ENCODE results near the gene DHRS3. TPM values are rescaled to one million over a fixed set of nuclear protein-coding genes. Genes with fewer than 3 reads are reported as not detected.
A peak's percentile ranks its signal among the peaks of the same experiment; 100 is the strongest.

Gene DHRS3
- total RNA-seq, 1 donor, result 161 TPM

DNA sequence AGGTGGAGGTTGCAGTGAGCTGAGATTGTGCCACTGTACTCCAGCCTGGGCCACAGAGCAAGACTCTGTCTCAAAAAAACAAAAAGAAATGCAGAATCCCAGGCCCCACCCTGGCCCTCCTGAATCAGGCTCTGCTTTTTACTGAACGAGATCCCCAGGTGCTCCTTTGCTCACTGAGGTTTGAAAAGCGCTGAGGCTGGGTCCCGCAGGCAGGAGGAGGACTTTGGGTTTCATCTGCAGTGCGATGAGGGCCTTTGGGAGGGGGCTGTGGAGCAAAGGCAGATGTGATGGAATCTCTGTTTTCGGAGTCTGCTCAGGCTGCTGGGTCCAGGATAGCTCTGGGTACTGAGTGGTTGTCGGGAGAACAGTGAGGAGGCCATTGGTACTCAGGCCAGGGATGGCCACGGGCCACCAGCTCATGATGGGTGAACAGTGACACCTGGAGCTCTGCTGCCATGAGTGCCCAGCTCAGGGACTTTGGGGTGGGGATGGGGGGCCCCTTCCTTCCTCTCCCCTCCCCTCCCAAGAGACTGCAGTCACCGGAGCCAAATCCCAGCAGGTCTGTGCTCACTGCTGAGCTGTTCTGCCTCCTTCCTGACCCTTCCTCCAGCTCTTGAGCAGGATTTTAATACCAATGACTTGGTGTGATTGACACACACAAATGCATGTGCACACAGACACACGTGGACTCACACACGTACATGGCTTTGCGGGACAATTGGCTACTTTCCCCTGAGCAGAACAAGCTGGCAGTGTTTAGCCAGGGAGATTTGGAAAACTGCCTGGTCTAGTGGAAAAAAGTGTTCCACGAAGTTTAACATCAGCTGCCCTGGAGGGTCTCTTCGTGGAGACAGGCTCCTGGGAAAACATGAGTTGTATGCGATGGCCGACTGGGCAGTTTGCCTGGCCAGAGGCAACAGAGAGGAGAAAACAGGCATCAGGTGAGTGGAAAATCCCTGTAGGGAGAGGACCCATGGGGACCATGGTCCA is 3.6 kb upstream of the DHRS3 start:
- H3K4me3 ChIP-seq (ENCODE audit: insufficient read depth, low read length), result no peak overlapping the region
- no peak overlapping the region for H3K27ac ChIP-seq (ENCODE audit: low read depth, low read length)
- H3K4me2 ChIP-seq (ENCODE audit: insufficient read depth, low read length), result no peak overlapping the region
- DNase-seq (ENCODE audit: insufficient read length, low spot score, missing footprints), result no peak
- no peaks in the 10 kb centered on the region for H3K27me3 ChIP-seq (ENCODE audit: insufficient read depth, low read length)
- H3K79me2 ChIP-seq (ENCODE audit: insufficient read depth, low read length), result peaks cover 5% of the 10 kb centered on the region
- H3K9me3 ChIP-seq (ENCODE audit: low read depth, low read length), result no peaks in the 10 kb centered on the region
- peaks cover 32% of the 10 kb centered on the region for H3K4me1 ChIP-seq (ENCODE audit: insufficient read depth, low read length)
- no peaks in the 10 kb centered on the region for H4K20me1 ChIP-seq (ENCODE audit: insufficient read depth, low read length)
- no peaks in the 10 kb centered on the region for H3K36me3 ChIP-seq (ENCODE audit: insufficient read depth, low read length)
- H2AFZ ChIP-seq (ENCODE audit: low read length), result no peak overlapping the region
- TF ChIP-seq, protein P1, sequence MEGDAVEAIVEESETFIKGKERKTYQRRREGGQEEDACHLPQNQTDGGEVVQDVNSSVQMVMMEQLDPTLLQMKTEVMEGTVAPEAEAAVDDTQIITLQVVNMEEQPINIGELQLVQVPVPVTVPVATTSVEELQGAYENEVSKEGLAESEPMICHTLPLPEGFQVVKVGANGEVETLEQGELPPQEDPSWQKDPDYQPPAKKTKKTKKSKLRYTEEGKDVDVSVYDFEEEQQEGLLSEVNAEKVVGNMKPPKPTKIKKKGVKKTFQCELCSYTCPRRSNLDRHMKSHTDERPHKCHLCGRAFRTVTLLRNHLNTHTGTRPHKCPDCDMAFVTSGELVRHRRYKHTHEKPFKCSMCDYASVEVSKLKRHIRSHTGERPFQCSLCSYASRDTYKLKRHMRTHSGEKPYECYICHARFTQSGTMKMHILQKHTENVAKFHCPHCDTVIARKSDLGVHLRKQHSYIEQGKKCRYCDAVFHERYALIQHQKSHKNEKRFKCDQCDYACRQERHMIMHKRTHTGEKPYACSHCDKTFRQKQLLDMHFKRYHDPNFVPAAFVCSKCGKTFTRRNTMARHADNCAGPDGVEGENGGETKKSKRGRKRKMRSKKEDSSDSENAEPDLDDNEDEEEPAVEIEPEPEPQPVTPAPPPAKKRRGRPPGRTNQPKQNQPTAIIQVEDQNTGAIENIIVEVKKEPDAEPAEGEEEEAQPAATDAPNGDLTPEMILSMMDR (IDR thresholded peaks at IDR 0.05; ENCODE audit: extremely low read depth, low read depth, low read length), result no peak

DNA sequence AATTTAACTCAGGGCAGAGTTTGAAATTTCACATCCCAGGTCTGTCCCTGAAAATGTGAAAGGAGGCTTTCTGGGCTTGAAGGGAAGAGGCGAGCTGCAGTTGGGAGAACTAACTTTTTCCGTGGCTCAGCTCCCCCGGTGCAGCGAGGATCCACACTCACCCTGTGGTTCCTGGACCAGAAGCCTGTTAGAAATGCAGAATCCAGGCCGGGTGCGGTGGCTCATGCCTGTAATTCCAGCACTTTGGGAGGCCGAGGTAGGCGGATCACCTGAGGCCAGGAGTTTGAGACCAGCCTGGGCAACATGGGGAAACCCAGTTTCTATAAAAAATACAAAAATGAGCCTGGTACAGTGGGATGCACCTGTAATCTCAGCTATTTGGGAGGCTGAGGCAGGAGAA is 2.9 kb upstream of the DHRS3 start:
- DNase-seq (ENCODE audit: insufficient read length, low spot score, missing footprints), result no peak
- Histone ChIP-seq H3K4me2 (ENCODE audit: insufficient read depth, low read length) (no peak overlapping the region), H3K79me2 (ENCODE audit: insufficient read depth, low read length) (peaks cover 12% of the 10 kb centered on the region)

DNA sequence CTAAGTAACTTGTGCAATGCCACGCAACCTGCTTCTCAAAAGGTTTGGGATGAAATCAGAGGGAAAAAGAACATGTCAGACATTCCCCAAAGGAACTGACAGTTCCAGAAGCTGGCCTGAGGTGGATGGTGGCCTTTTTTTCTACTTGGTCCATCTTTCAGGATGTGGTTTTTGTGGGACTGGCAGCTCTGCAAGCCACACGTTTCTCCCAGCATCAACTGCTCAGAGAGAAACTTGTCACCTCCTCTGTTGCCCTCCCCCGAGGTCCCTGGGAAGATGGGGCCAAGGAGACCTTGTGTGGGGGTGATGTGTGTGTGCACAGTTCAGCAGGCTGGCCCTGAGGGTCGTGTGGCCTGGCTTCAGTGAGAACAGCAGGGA is 2.5 kb upstream of the DHRS3 start:
- H3K27ac ChIP-seq (ENCODE audit: low read depth, low read length), result peak overlapping the region; percentile 96
- TF ChIP-seq, protein P1 (IDR thresholded peaks at IDR 0.05; ENCODE audit: extremely low read depth, low read depth, low read length), result no peak
- H3K4me2 ChIP-seq (ENCODE audit: insufficient read depth, low read length), result peak overlapping the region; percentile 88
- no peaks in the 10 kb centered on the region for H3K27me3 ChIP-seq (ENCODE audit: insufficient read depth, low read length)
- no peaks in the 10 kb centered on the region for H4K20me1 ChIP-seq (ENCODE audit: insufficient read depth, low read length)
- H3K9me3 ChIP-seq (ENCODE audit: low read depth, low read length), result no peaks in the 10 kb centered on the region
- no peak overlapping the region for H2AFZ ChIP-seq (ENCODE audit: low read length)
- peaks cover 16% of the 10 kb centered on the region for H3K79me2 ChIP-seq (ENCODE audit: insufficient read depth, low read length)
- no peak for DNase-seq (ENCODE audit: insufficient read length, low spot score, missing footprints)
- H3K4me3 ChIP-seq (ENCODE audit: insufficient read depth, low read length), result no peak overlapping the region
- peaks cover 42% of the 10 kb centered on the region for H3K4me1 ChIP-seq (ENCODE audit: insufficient read depth, low read length)
- no peaks in the 10 kb centered on the region for H3K36me3 ChIP-seq (ENCODE audit: insufficient read depth, low read length)

More for the DNA sequence above, 2.9 kb upstream of the DHRS3 start:
- no peak overlapping the region for H3K4me3 ChIP-seq (ENCODE audit: insufficient read depth, low read length)
- H4K20me1 ChIP-seq (ENCODE audit: insufficient read depth, low read length), result no peaks in the 10 kb centered on the region
- H2AFZ ChIP-seq (ENCODE audit: low read length), result no peak overlapping the region
- no peak overlapping the region for H3K27ac ChIP-seq (ENCODE audit: low read depth, low read length)
- TF ChIP-seq, protein P1 (IDR thresholded peaks at IDR 0.05; ENCODE audit: extremely low read depth, low read depth, low read length), result no peak
- peaks cover 38% of the 10 kb centered on the region for H3K4me1 ChIP-seq (ENCODE audit: insufficient read depth, low read length)
- no peaks in the 10 kb centered on the region for H3K27me3 ChIP-seq (ENCODE audit: insufficient read depth, low read length)
- H3K36me3 ChIP-seq (ENCODE audit: insufficient read depth, low read length), result no peaks in the 10 kb centered on the region
- no peaks in the 10 kb centered on the region for H3K9me3 ChIP-seq (ENCODE audit: low read depth, low read length)

DNA sequence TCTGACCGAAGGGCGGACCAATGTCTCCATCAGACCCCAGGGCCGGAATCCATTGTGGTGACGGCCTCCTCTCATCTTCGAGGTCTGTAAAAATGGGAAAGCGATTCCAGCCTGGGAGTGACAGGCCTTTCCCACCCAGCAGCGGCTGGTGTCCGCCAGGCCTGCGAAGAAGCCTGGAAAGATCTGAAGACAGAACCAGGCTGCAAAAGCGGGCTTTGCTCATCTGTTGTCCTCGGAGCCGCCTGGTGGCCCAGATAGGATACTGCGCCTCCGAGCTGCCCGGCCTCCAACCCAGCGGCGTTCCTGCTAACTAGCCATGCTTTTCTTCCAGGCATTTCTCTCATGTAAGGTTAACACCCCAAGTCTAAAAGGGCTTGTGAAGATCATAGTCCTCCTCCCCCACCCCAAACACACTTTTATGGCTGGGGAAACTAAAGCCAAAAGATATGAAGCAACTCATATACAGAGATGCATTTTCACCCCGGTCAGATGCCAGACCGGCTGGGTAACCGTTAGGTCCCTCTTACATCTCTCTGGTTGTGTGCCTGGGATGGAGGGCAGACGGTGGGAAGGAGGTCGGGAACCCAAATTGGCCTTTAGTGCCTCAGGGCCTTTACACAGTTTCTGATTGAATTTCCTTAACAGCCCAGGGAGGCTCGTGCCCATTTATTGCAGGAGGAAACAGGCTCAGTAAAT is 1.9 kb upstream of the DHRS3 start:
- peak; percentile 97 for DNase-seq (ENCODE audit: insufficient read length, low spot score, missing footprints)
- Histone ChIP-seq H3K4me1 (ENCODE audit: insufficient read depth, low read length) (peaks cover 48% of the 10 kb centered on the region), H3K4me2 (ENCODE audit: insufficient read depth, low read length) (peak overlapping the region; percentile 88), H4K20me1 (ENCODE audit: insufficient read depth, low read length) (no peaks in the 10 kb centered on the region), H2AFZ (ENCODE audit: low read length) (no peak overlapping the region), H3K9me3 (ENCODE audit: low read depth, low read length) (no peaks in the 10 kb centered on the region), H3K79me2 (ENCODE audit: insufficient read depth, low read length) (peaks cover 22% of the 10 kb centered on the region), H3K27me3 (ENCODE audit: insufficient read depth, low read length) (no peaks in the 10 kb centered on the region), H3K36me3 (ENCODE audit: insufficient read depth, low read length) (no peaks in the 10 kb centered on the region), H3K4me3 (ENCODE audit: insufficient read depth, low read length) (peak overlapping the region; percentile 92), H3K27ac (ENCODE audit: low read depth, low read length) (peak overlapping the region; percentile 96)
- TF ChIP-seq, protein P1 (IDR thresholded peaks at IDR 0.05; ENCODE audit: extremely low read depth, low read depth, low read length), result peak; percentile 98

Measured in osteoblast (primary cell).